ENCODE measurements around the gene FYN. TPM values are rescaled to one million over a fixed set of nuclear protein-coding genes. Genes with fewer than 3 reads are reported as not detected.

FYN gene
- total and polyA plus RNA-seq, 2 of the 4 experiments (the other 2 are of a cell fraction), result 30.8 to 36.4 TPM

DNA sequence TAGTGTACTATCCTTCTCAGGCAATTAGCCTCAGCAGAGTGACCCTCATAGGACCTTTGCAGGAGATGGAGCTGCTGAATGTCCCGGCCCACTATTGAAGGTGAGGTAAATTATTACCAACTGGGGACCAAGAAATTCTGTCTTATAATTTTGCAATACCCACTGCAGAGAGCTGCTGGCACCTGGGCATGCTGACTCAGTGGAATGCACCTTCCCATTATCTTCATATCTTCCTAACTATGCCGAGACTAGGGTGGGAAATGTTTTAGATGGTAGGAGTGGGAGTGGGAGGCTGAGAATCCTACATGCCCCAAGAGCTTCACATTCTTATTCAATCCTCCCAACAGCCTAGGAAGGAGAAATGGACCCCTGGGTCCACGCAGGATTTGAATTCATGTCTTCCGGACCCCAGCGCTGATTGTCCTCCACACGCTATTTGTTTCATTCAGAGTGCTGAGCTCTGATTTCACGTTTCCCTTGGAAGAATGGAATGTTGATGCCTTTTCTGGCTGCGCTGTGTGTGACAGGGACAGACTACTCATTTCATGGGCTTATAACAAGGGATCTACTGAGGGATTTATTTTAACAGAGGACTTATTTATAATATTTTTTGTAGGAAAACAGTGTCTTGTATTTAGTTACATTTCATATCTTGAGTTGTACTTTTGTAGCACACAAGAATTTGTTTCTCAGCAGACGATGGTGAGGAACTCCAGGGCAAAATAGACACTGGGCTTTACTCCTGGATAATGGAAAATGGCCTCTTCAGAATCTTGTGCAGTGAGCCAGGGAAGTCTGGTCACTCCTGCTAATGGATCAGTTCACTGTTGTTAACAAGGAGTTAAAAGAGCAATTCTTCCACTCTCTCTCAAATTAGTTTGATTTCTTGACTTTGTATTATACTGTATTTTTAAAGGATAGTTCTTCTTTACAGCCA, 66.4 kb downstream of the FYN start:
- H3K27ac ChIP-seq (ENCODE audit: insufficient read depth, low read length), result no peak overlapping the region
- intact Hi-C loops (cut with micrococcal nuclease) (loop anchor here (10.0 kb wide), 1 partner anchor 82 kb away; no protein-coding TSS in a partner anchor), dilution Hi-C loops (cut with HindIII; ENCODE audit: low sequenced_read_pairs, unreplicated experiment) (no loop called here), in situ Hi-C loops (cut with MboI; ENCODE audit: low sequenced_read_pairs) (no loop called here)
- ChIA-PET POLR2A (ENCODE audit: unreplicated experiment) (no interaction called here), CTCF (no interaction called here)
- ATAC-seq (ENCODE audit: low read depth) (no peak), DNase-seq (no peak)
- H3K56ac ChIP-seq (ENCODE audit: extremely low read depth, insufficient read depth, low read length), result no peak overlapping the region
- H3K23ac ChIP-seq (ENCODE audit: low read depth, low read length), result peak overlapping the region; percentile 0; the same call in 1 of the 2 replicates
- peaks cover 22 to 31% of the 10 kb centered on the region in 2 experiments for H3K79me1 ChIP-seq (ENCODE audit: low read depth in 1 of 2, low read length in 2 of 2)
- no peak overlapping the region for H2BK15ac ChIP-seq (ENCODE audit: low read depth, low read length)
- H3K4me1 ChIP-seq (ENCODE audit: control insufficient read depth, insufficient read depth, low read length), result peaks cover 27% of the 10 kb centered on the region
- BruUV-seq (replicated peaks), result no TSS peak
- peaks cover 16% of the 10 kb centered on the region; the same call in 1 of the 2 replicates for H4K20me1 ChIP-seq (ENCODE audit: insufficient read depth, low read length)
- no peak overlapping the region for H2BK120ac ChIP-seq (ENCODE audit: low read depth, low read length)
- H4K8ac ChIP-seq (ENCODE audit: low read depth in 2 of 2, low read length in 2 of 2), result 0 out of 4 replicates have a peak overlapping the region, but pooled peaks of 1 of the 2 experiments have one; percentile 42
- no peak overlapping the region for H2AK9ac ChIP-seq (replicated peaks; ENCODE audit: low read depth, low read length, poor library complexity)
- no peak overlapping the region; the same call in 1 of the 2 replicates for H3K18ac ChIP-seq (ENCODE audit: low read depth, low read length)
- H4K5ac ChIP-seq (ENCODE audit: low read depth, low read length), result no peak overlapping the region
- H2AK5ac ChIP-seq (ENCODE audit: low read depth, low read length), result peak overlapping the region; percentile 62; the same call in 1 of the 2 replicates
- H2BK20ac ChIP-seq (ENCODE audit: low read depth, low read length), result no peak overlapping the region; the same call in 1 of the 2 replicates
- H2BK5ac ChIP-seq (ENCODE audit: low read depth, low read length, poor library complexity, severe bottlenecking), result no peak overlapping the region
- no peak overlapping the region for H3K4me3 ChIP-seq (ENCODE audit: insufficient read depth, low read depth, low read length)
- H3K9ac ChIP-seq (ENCODE audit: low read depth, low read length), result no peak overlapping the region
- 100% methylated on average over 3 of the region's 9 CpGs; no CpG with 5 or more reads in 1 of the 2 experiments for WGBS, 2 experiments (ENCODE audit: extremely low coverage in 2 of 2, insufficient read length in 1 of 2)
- H4K91ac ChIP-seq (ENCODE audit: insufficient read depth, low read depth, low read length), result peak overlapping the region; percentile 10; the same call in 1 of the 2 replicates
- no peaks in the 10 kb centered on the region for H3K27me3 ChIP-seq (ENCODE audit: control insufficient read depth, insufficient read depth, low read length)
- no peaks in the 10 kb centered on the region for H3K36me3 ChIP-seq (ENCODE audit: control insufficient read depth, insufficient read depth, low read length)
- no peak overlapping the region for H3K4me2 ChIP-seq (ENCODE audit: low read depth, low read length)
- no peak overlapping the region for H2AFZ ChIP-seq (replicated peaks; ENCODE audit: low read length, poor library complexity)
- no peak overlapping the region for H3K4ac ChIP-seq (ENCODE audit: low read depth, low read length)
- H3K9me1 ChIP-seq (ENCODE audit: insufficient read depth, low read length), result peaks cover 27% of the 10 kb centered on the region
- no peaks in the 10 kb centered on the region for H3K9me3 ChIP-seq (ENCODE audit: control insufficient read depth, insufficient read depth, low read length)
- H3K14ac ChIP-seq (replicated peaks; ENCODE audit: low read depth, low read length), result no peak overlapping the region; the same call in 1 of the 2 replicates
- TF ChIP-seq, protein P1, sequence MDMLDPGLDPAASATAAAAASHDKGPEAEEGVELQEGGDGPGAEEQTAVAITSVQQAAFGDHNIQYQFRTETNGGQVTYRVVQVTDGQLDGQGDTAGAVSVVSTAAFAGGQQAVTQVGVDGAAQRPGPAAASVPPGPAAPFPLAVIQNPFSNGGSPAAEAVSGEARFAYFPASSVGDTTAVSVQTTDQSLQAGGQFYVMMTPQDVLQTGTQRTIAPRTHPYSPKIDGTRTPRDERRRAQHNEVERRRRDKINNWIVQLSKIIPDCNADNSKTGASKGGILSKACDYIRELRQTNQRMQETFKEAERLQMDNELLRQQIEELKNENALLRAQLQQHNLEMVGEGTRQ (IDR thresholded peaks at IDR 0.05; ENCODE audit: low read depth, low read length), result no peak
- TF ChIP-seq SMC3 (IDR thresholded peaks at IDR 0.05; ENCODE audit: low read depth, low read length), result no peak
- TF ChIP-seq MXI1 (IDR thresholded peaks at IDR 0.05; ENCODE audit: borderline replicate concordance, low read depth, low read length), result no peak
- TF ChIP-seq FOS (IDR thresholded peaks at IDR 0.05; ENCODE audit: low read depth, low read length), result no peak
- no peak for TF ChIP-seq MAZ (IDR thresholded peaks at IDR 0.05; ENCODE audit: borderline replicate concordance, low read depth, low read length)
- TF ChIP-seq RCOR1 (IDR thresholded peaks at IDR 0.05; ENCODE audit: insufficient replicate concordance, low read length), result no peak
- no peak for TF ChIP-seq MAFK (IDR thresholded peaks at IDR 0.05; ENCODE audit: low read depth, low read length)
- no peak for TF ChIP-seq BHLHE40 (IDR thresholded peaks at IDR 0.05; ENCODE audit: low read depth, low read length)
- no peak for TF ChIP-seq RAD21 (IDR thresholded peaks at IDR 0.05; ENCODE audit: low read length)
- TF ChIP-seq NFE2L2 (IDR thresholded peaks at IDR 0.05; ENCODE audit: low read depth, low read length), result no peak
- TF ChIP-seq CEBPB (IDR thresholded peaks at IDR 0.05; ENCODE audit: low read depth, low read length), result no peak
- TF ChIP-seq, protein P2, sequence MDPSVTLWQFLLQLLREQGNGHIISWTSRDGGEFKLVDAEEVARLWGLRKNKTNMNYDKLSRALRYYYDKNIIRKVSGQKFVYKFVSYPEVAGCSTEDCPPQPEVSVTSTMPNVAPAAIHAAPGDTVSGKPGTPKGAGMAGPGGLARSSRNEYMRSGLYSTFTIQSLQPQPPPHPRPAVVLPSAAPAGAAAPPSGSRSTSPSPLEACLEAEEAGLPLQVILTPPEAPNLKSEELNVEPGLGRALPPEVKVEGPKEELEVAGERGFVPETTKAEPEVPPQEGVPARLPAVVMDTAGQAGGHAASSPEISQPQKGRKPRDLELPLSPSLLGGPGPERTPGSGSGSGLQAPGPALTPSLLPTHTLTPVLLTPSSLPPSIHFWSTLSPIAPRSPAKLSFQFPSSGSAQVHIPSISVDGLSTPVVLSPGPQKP (IDR thresholded peaks at IDR 0.05; ENCODE audit: borderline replicate concordance, low read depth, low read length), result no peak
- TF ChIP-seq, protein P3, sequence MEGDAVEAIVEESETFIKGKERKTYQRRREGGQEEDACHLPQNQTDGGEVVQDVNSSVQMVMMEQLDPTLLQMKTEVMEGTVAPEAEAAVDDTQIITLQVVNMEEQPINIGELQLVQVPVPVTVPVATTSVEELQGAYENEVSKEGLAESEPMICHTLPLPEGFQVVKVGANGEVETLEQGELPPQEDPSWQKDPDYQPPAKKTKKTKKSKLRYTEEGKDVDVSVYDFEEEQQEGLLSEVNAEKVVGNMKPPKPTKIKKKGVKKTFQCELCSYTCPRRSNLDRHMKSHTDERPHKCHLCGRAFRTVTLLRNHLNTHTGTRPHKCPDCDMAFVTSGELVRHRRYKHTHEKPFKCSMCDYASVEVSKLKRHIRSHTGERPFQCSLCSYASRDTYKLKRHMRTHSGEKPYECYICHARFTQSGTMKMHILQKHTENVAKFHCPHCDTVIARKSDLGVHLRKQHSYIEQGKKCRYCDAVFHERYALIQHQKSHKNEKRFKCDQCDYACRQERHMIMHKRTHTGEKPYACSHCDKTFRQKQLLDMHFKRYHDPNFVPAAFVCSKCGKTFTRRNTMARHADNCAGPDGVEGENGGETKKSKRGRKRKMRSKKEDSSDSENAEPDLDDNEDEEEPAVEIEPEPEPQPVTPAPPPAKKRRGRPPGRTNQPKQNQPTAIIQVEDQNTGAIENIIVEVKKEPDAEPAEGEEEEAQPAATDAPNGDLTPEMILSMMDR (conservative IDR thresholded peaks at IDR 0.05; ENCODE audit: low read depth, low read length), result no peak

All from IMR-90 (cell line).